Lower leg skin (tissue), 3 donors: ENCODE results near the gene JAML.

Experiments
- POLR2A ChIP-seq, 2 donors: fragments of 450-650 bp; IDR thresholded peaks; one replicate each; pipeline ENCODE4 v1.6.1; 2016 to 2017; ENCODE audit warnings: antibody characterized with exemption in 2 of 2, mild to moderate bottlenecking in 1 of 2, moderate library complexity in 1 of 2
- TF ChIP-seq, protein P1 (sequence below), 3 donors: fragments of 450-650 bp; IDR thresholded peaks; one replicate each; pipeline ENCODE4 v1.5.1; 2016; ENCODE audit warnings: antibody characterized with exemption in 3 of 3, mild to moderate bottlenecking in 3 of 3, moderate library complexity in 2 of 3

DNA sequence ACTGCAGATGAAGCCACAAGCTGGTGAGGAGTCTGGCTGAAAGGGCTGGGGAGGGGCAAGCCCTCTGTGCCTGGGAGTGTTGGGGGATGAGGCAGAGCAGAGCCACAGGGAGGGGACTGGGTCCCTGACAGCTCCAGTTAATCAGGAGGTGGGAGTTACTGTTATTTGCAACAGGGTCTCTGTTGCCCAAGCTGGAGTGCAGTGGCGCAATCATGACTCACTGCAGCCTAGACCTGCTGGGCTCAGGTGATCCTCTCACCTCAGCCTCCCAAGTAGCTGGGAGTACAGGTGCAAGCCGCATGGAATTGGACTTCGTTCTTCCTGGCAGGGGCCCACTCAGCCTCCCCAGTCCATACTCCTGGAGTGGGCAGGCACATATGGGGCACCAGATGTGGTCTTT, 56.1 kb downstream of the JAML start:
- TF ChIP-seq, protein P1, sequence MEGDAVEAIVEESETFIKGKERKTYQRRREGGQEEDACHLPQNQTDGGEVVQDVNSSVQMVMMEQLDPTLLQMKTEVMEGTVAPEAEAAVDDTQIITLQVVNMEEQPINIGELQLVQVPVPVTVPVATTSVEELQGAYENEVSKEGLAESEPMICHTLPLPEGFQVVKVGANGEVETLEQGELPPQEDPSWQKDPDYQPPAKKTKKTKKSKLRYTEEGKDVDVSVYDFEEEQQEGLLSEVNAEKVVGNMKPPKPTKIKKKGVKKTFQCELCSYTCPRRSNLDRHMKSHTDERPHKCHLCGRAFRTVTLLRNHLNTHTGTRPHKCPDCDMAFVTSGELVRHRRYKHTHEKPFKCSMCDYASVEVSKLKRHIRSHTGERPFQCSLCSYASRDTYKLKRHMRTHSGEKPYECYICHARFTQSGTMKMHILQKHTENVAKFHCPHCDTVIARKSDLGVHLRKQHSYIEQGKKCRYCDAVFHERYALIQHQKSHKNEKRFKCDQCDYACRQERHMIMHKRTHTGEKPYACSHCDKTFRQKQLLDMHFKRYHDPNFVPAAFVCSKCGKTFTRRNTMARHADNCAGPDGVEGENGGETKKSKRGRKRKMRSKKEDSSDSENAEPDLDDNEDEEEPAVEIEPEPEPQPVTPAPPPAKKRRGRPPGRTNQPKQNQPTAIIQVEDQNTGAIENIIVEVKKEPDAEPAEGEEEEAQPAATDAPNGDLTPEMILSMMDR (IDR thresholded peaks at IDR 0.05), result no peak
- no peak for TF ChIP-seq POLR2A (IDR thresholded peaks at IDR 0.05)
